Inferior parietal cortex (tissue), 1 donor: ENCODE results near the gene PIP5KL1.

Experiments used
- DNase-seq: peaks from one replicate; pipeline ENCODE4 v3.0.0-alpha.2; 2016; ENCODE audit errors: extremely low spot score

PIP5KL1 gene

GRCh38 chr9:127872369-127873222 is 58.0 kb downstream of the PIP5KL1 start:
- DNase-seq = no peak

- no peak for DNase-seq
Measured at GRCh38 chr9:127871531-127871930, 59.0 kb downstream of the PIP5KL1 start.

GRCh38 chr9:127870887-127871286 is 59.7 kb downstream of the PIP5KL1 start:
- DNase-seq = no peak
